SU-DHL-6 (cell line): ENCODE results near the gene SOD3.

Experiments
- H2AFZ ChIP-seq: fragments of 200-600 bp; sonication (generic); 2 replicates; pipeline ENCODE4 v1.6.1; 2014; ENCODE audit warnings: low read depth, mild to moderate bottlenecking, moderate library complexity, mixed read lengths, antibody characterized with exemption, low read length; ENCODE audit not compliant: severe bottlenecking
- H3F3A ChIP-seq: fragments of 200-600 bp; shearing (Covaris generic); 2 replicates; pipeline ENCODE4 v1.6.0; 2016; ENCODE audit warnings: antibody characterized with exemption, mild to moderate bottlenecking; ENCODE audit not compliant: insufficient read depth
- H3K27ac ChIP-seq: fragments of 200-600 bp; sonication (generic); 2 replicates; pipeline ENCODE4 v1.5.1; 2016; ENCODE audit warnings: low read depth, mild to moderate bottlenecking, low read length, moderate library complexity, mixed read lengths
- H3K27me3 ChIP-seq: fragments of 200-600 bp; sonication (generic), shearing (Covaris generic); 2 replicates; pipeline ENCODE4 v1.6.0; 2014; ENCODE audit warnings: mild to moderate bottlenecking, low read length
- H3K36me3 ChIP-seq: fragments of 200-600 bp; sonication (generic); 2 replicates; pipeline ENCODE4 v1.6.1; 2014; ENCODE audit warnings: mild to moderate bottlenecking, low read length, mixed read lengths
- H3K4me2 ChIP-seq: fragments of 300-600, 200-600 bp; shearing (Covaris generic), sonication (generic); 2 replicates; pipeline ENCODE4 v1.6.0; 2014; ENCODE audit warnings: low read length, low read depth, mild to moderate bottlenecking; ENCODE audit not compliant: poor library complexity, severe bottlenecking
- H3K4me3 ChIP-seq: fragments of 200-600 bp; sonication (generic); 2 replicates; pipeline ENCODE4 v1.5.1; 2014; ENCODE audit warnings: antibody characterized with exemption, low read length, mild to moderate bottlenecking, mixed read lengths; ENCODE audit not compliant: insufficient read depth, poor library complexity, severe bottlenecking
- H3K79me2 ChIP-seq: fragments of 200-600 bp; sonication (generic); 2 replicates; pipeline ENCODE4 v1.6.1; 2014; ENCODE audit warnings: mild to moderate bottlenecking, low read length, moderate library complexity; ENCODE audit not compliant: insufficient read depth
- H3K9ac ChIP-seq: fragments of 200-600 bp; sonication (generic); 2 replicates; pipeline ENCODE4 v1.7.0; 2014; ENCODE audit warnings: mild to moderate bottlenecking, low read length
- H3K9me2 ChIP-seq: fragments of 200-600 bp; sonication (generic); replicated peaks from 2 replicates; pipeline ENCODE4 v1.6.1; 2014; ENCODE audit warnings: low read length; ENCODE audit not compliant: insufficient read depth
- H3K9me3 ChIP-seq: fragments of 200-600 bp; sonication (generic); 2 replicates; pipeline ENCODE4 v1.6.1; 2014; ENCODE audit warnings: low read length, mixed read lengths; ENCODE audit not compliant: insufficient read depth
- H4K20me1 ChIP-seq: fragments of 200-600 bp; sonication (generic); 2 replicates; pipeline ENCODE4 v1.6.1; 2014; ENCODE audit warnings: low read depth, mild to moderate bottlenecking, antibody characterized with exemption, low read length, moderate library complexity, mixed read lengths
- CTCF ChIP-seq: fragments of 200-600 bp; sonication (generic); IDR thresholded peaks from one replicate; pipeline ENCODE4 v1.5.1; 2017; ENCODE audit warnings: antibody characterized with exemption, mild to moderate bottlenecking, low read length, moderate library complexity; ENCODE audit not compliant: insufficient read depth, poor library complexity, severe bottlenecking
- EZH2phosphoT487 ChIP-seq: fragments of 200-600 bp; sonication (generic), shearing (Covaris generic); conservative IDR thresholded peaks from 2 replicates; pipeline ENCODE4 v1.6.1; 2018; ENCODE audit warnings: mild to moderate bottlenecking, antibody characterized with exemption, low read length, moderate library complexity, mixed read lengths

SOD3 gene

GRCh38 chr4:24764345-24764744, 31.0 kb upstream of the SOD3 start:
- no peaks in the 10 kb centered on the region for H3K36me3 ChIP-seq
- no peak overlapping the region for H3K27ac ChIP-seq
- no peak overlapping the region for H3K4me3 ChIP-seq
- no peaks in the 10 kb centered on the region for H3F3A ChIP-seq
- no peaks in the 10 kb centered on the region for H3K9me3 ChIP-seq
- H2AFZ ChIP-seq: no peak overlapping the region
- H4K20me1 ChIP-seq: no peaks in the 10 kb centered on the region
- no peaks in the 10 kb centered on the region for H3K27me3 ChIP-seq
- no peak for TF ChIP-seq EZH2phosphoT487
- TF ChIP-seq CTCF: no peak
- H3K9me2 ChIP-seq: no peaks in the 10 kb centered on the region
- no peaks in the 10 kb centered on the region for H3K79me2 ChIP-seq
- H3K9ac ChIP-seq: no peak overlapping the region
- H3K4me2 ChIP-seq: no peak overlapping the region

- Histone ChIP-seq H3K9me3 (no peaks in the 10 kb centered on the region), H3K9ac (no peak overlapping the region), H3K4me3 (no peak overlapping the region), H3K36me3 (no peaks in the 10 kb centered on the region), H3K79me2 (no peaks in the 10 kb centered on the region), H3K4me2 (no peak overlapping the region), H3K27me3 (no peaks in the 10 kb centered on the region), H4K20me1 (no peaks in the 10 kb centered on the region), H2AFZ (no peak overlapping the region), H3F3A (no peaks in the 10 kb centered on the region), H3K9me2 (no peaks in the 10 kb centered on the region), H3K27ac (no peak overlapping the region)
- TF ChIP-seq EZH2phosphoT487: no peak
- TF ChIP-seq CTCF: no peak
These were observed 29.9 kb upstream of the SOD3 start for GRCh38 chr4:24765376-24765988.

GRCh38 chr4:24768006-24768405, 27.4 kb upstream of the SOD3 start:
- TF ChIP-seq EZH2phosphoT487 (no peak), CTCF (no peak)
- H4K20me1 ChIP-seq: no peaks in the 10 kb centered on the region
- no peaks in the 10 kb centered on the region for H3K36me3 ChIP-seq

More at GRCh38 chr4:24768006-24768405, 27.4 kb upstream of the SOD3 start:
- H3K9ac ChIP-seq: no peak overlapping the region
- no peaks in the 10 kb centered on the region for H3F3A ChIP-seq
- H3K9me3 ChIP-seq: no peaks in the 10 kb centered on the region
- H2AFZ ChIP-seq: no peak overlapping the region
- H3K9me2 ChIP-seq: no peaks in the 10 kb centered on the region
- H3K4me2 ChIP-seq: no peak overlapping the region
- H3K79me2 ChIP-seq: no peaks in the 10 kb centered on the region
- H3K27ac ChIP-seq: no peak overlapping the region
- no peaks in the 10 kb centered on the region for H3K27me3 ChIP-seq
- H3K4me3 ChIP-seq: no peak overlapping the region
